Medulla oblongata (tissue), 1 donor: ENCODE results near the gene GPT2.

Experiments used
- DNase-seq: peaks from one replicate; pipeline ENCODE4 v3.0.0-alpha.2; 2015; ENCODE audit errors: extremely low spot score

Gene GPT2

GRCh38 chr16:46968063-46968435, 83.9 kb downstream of the GPT2 start:
- DNase-seq: no peak

- peak; percentile 60 for DNase-seq
Observed at GRCh38 chr16:46970089-46970488, 85.9 kb downstream of the GPT2 start.

DNA sequence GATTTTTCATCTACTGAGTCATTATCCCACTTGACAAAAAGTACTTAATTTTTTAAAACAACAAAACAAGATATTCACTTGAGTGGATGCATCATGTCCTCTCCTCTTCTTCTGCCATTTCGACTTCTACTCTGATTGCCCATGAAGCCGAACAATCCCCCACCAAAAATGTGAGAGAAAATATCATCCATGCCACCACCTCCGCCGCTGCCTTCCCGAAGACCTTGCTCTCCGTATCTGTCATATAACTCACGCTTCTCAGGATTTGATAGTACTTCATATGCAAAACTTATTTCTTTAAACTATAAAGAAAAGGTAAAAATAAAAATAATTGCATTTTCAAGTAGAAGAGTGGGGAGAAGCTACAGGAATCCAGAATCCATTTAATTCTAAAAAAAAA, 87.1 kb downstream of the GPT2 start:
- no peak for DNase-seq

DNA sequence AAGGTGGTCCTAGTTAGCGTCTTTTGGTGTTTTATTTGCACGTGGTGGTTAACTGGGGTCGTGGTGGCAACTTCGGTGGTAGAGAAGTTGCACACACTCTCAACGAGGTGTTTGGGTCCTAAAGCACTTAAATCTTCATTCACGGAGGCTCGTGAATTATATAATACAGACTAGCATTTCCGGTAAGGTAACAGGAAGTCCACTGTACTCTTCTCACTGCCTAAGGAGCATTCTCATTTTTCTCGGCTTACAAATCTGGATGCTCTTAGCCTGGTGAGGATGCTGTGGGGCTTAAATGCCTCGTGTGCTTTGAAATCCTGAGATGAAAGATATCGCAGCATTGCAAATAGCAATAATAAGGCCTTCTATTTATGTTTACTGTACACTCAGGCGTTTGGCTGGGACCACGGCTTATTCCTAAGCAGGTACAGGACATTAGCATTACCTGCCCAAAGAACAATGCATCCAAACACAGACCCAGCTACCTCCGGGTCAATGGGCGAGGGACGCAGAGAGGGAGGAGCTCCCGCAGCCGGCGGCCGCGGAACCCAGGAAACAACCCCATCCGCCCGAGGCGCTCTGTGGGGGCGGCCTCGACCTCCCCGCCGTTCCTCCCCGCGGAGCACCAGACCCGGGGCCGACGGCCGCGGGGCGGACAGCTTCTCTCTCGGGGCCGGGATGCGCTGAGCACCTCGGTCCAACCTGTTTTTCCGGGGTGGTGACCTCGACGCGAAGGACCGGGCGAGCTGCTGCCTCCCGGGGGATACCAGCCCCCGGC, 88.5 kb downstream of the GPT2 start:
- DNase-seq: peak; percentile 12

GRCh38 chr16:46973207-46973995, 89.2 kb downstream of the GPT2 start, which contains the start of gene DNAJA2:
DNAJA2 (minus strand) TSS chr16:46973674; CDS start chr16:46973572, 102 bp downstream.
- DNase-seq: peak; percentile 93

DNA sequence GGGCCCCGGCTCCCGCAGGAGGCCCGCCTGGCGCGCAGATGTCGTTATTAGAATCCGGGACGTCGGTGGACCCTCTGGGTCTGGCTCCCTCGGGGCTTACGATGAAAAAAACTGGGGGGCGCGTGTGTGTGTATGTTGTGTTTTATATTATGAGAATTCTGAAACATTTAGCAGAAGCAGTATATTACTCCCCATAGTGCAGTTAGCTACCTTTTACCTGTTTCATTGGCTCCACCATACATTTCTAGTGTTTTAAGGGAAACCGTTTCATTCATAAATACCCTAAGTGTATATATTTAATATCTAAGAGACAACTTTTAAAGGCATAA, 89.8 kb downstream of the GPT2 start:
- DNase-seq: no peak

DNA sequence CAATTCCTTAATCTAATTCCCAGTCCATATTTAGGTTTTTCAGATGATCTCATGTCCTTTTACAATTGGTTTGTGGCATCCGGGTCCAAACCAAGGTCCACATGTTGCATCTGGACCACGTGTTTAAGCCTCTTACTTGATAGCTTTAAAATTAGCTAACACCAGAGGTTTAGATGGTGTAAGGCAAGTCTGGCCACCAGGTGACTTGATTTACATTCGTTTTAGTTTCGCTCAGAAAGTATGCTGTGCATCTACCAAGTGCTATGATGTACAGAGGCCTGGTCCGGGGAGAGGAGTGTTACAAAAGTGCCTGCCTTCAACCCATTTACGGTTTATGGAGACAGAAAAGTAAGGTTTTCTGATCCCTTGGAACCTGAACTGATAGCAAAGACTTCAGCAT, 90.2 kb downstream of the GPT2 start:
- peak; percentile 13 for DNase-seq

DNA sequence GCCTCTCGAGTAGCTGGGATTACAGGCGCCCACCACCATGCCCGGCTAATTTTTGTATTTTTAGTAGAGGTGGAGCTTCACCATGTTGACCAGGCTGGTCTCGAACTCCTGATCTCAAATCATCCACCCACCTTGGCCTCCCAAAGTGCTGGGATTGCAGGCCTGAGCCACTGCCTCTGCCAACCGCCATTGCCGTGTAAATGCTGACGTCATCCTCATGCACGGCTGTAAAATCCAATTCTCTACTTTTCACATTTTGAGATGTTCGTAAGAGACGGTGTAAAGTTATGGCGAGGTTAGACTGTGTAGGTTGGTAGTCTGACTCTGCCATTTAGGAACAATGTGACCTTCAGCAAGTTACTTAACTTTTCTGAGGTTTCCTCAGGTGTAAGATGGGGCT, 91.0 kb downstream of the GPT2 start:
- DNase-seq: no peak

DNA sequence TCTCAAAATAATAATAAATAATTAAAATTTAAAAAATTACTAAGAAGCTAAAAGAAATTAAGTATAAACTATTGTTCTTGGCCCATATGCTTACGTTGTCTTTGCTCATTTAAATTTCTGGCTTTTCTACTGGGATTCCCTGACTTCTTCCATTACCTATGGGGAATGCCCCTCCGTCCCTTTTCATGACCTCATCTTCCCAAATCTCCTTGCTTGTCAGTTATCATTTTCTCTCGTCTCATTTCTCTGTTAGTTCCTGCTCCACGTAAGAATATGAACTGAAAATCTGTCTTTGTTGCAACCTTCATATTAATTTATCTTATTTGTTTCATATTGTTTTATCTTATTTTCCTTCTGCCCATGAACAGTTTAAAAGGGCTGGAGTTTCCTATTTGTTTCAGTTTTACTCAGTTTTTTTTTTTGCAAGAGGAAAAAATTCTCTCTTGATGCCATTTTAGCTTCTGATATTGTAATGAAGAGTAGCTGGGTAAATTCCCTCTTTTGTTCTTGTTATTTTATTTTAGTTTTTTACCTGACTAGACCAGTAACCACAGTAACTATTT, 91.8 kb downstream of the GPT2 start:
- DNase-seq: no peak

DNA sequence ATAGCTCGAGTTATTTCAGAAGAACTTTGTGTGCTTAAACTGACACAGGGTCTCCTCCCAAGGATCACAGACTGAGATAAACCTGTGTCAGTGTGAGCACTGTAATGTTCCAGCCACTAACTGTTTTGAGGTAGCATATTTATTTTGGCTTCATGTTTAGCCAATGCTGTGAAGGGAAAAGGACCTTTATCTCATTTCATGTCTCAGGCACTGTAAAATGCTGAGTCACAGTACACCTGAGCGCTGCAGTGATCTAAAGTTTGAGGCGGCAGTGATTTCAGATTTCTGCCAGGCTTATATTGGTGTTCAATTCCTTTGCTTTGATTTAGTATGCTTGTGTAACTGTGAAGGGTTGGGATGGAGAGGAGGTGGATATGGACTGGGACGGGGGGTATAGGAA, 92.4 kb downstream of the GPT2 start:
- no peak for DNase-seq
